IPS DF 6.9 (cell line): ENCODE results near the gene CDH4.

Experiments
- DNase-seq: peaks from one replicate; pipeline ENCODE4 v3.0.0-alpha.2; 2013; ENCODE audit warnings: low read depth, low spot score
- H3K27ac ChIP-seq: one replicate; pipeline ENCODE4 v1.5.1; 2013; ENCODE audit warnings: low read length, control low read depth
- H3K27me3 ChIP-seq: 2 replicates; pipeline ENCODE4 v1.6.1; 2013; ENCODE audit warnings: mild to moderate bottlenecking, low read length; ENCODE audit not compliant: control insufficient read depth, insufficient read depth
- H3K36me3 ChIP-seq: 2 replicates; pipeline ENCODE4 v1.6.1; 2013; ENCODE audit warnings: low read length; ENCODE audit not compliant: control insufficient read depth, insufficient read depth
- H3K4me1 ChIP-seq: 2 replicates; pipeline ENCODE4 v1.6.1; 2013; ENCODE audit warnings: low read length; ENCODE audit not compliant: control insufficient read depth, insufficient read depth
- H3K4me3 ChIP-seq: 2 replicates; pipeline ENCODE4 v1.5.1; 2013; ENCODE audit warnings: mild to moderate bottlenecking, low read length
- H3K9me3 ChIP-seq: 2 replicates; pipeline ENCODE4 v1.6.1; 2013; ENCODE audit warnings: low read length, inconsistent platforms; ENCODE audit not compliant: control insufficient read depth, insufficient read depth
- WGBS: extraction: QIAGEN DNeasy Blood & Tissue Kit; methylation state at CpG from one replicate; pipeline ENCODE4 v1.1.7; 2013; ENCODE audit warnings: mixed read lengths, missing lambda C conversion rate; ENCODE audit not compliant: insufficient read length, insufficient coverage; 5-methylcytosine and 5-hydroxymethylcytosine counted together

CDH4 gene

GRCh38 chr20:61581825-61582188 is 329.7 kb downstream of the CDH4 start:
- H3K27me3 ChIP-seq = no peaks in the 10 kb centered on the region
- no CpG with 5 or more reads among the region's 14 CpGs for WGBS

GRCh38 chr20:61582196-61582923 is 330.3 kb downstream of the CDH4 start:
- DNase-seq = no peak
- no CpG with 5 or more reads among the region's 15 CpGs for WGBS
- Histone ChIP-seq H3K4me3 (no peak overlapping the region), H3K4me1 (no peaks in the 10 kb centered on the region), H3K27ac (no peak overlapping the region), H3K9me3 (no peaks in the 10 kb centered on the region), H3K36me3 (no peaks in the 10 kb centered on the region), H3K27me3 (no peaks in the 10 kb centered on the region)

More at GRCh38 chr20:61581825-61582188, 329.7 kb downstream of the CDH4 start:
- DNase-seq = no peak
- Histone ChIP-seq H3K36me3 (no peaks in the 10 kb centered on the region), H3K9me3 (no peaks in the 10 kb centered on the region), H3K4me3 (no peak overlapping the region), H3K4me1 (no peaks in the 10 kb centered on the region), H3K27ac (no peak overlapping the region)

GRCh38 chr20:61583356-61583755 is 331.3 kb downstream of the CDH4 start:
- H3K27me3 ChIP-seq = no peaks in the 10 kb centered on the region

GRCh38 chr20:61584851-61585250 is 332.8 kb downstream of the CDH4 start:
- H3K4me3 ChIP-seq = no peak overlapping the region
- no peak for DNase-seq
- no peak overlapping the region for H3K27ac ChIP-seq
- no peaks in the 10 kb centered on the region for H3K9me3 ChIP-seq
- WGBS = no CpG with 5 or more reads among the region's 10 CpGs
- no peaks in the 10 kb centered on the region for H3K36me3 ChIP-seq
- H3K4me1 ChIP-seq = peaks cover 3% of the 10 kb centered on the region
- H3K27me3 ChIP-seq = no peaks in the 10 kb centered on the region

More at GRCh38 chr20:61583356-61583755, 331.3 kb downstream of the CDH4 start:
- no CpG with 5 or more reads among the region's 9 CpGs for WGBS
- no peak for DNase-seq
- H3K36me3 ChIP-seq = no peaks in the 10 kb centered on the region
- H3K9me3 ChIP-seq = no peaks in the 10 kb centered on the region
- no peaks in the 10 kb centered on the region for H3K4me1 ChIP-seq
- H3K27ac ChIP-seq = no peak overlapping the region
- no peak overlapping the region for H3K4me3 ChIP-seq

- H3K4me1 ChIP-seq = peaks cover 4% of the 10 kb centered on the region
- H3K27ac ChIP-seq = no peak overlapping the region
- WGBS = 100% methylated on average over 2 of the region's 2 CpGs
- H3K36me3 ChIP-seq = no peaks in the 10 kb centered on the region
- no peak for DNase-seq
- no peaks in the 10 kb centered on the region for H3K9me3 ChIP-seq
- H3K4me3 ChIP-seq = no peak overlapping the region
- H3K27me3 ChIP-seq = no peaks in the 10 kb centered on the region
Measured at GRCh38 chr20:61585764-61586163, 333.7 kb downstream of the CDH4 start.

- WGBS = no CpG with 5 or more reads among the region's 7 CpGs
Measured at GRCh38 chr20:61587036-61587435, 335.0 kb downstream of the CDH4 start.

GRCh38 chr20:61587681-61588289 is 335.7 kb downstream of the CDH4 start:
- Histone ChIP-seq H3K4me1 (peaks cover 4% of the 10 kb centered on the region), H3K9me3 (no peaks in the 10 kb centered on the region), H3K4me3 (no peak overlapping the region), H3K27ac (no peak overlapping the region), H3K36me3 (no peaks in the 10 kb centered on the region), H3K27me3 (no peaks in the 10 kb centered on the region)
- no peak for DNase-seq
- WGBS = no CpG with 5 or more reads among the region's 16 CpGs

More at GRCh38 chr20:61587036-61587435, 335.0 kb downstream of the CDH4 start:
- no peak overlapping the region for H3K4me3 ChIP-seq
- DNase-seq = no peak
- H3K36me3 ChIP-seq = no peaks in the 10 kb centered on the region
- peaks cover 4% of the 10 kb centered on the region for H3K4me1 ChIP-seq
- H3K27ac ChIP-seq = no peak overlapping the region
- no peaks in the 10 kb centered on the region for H3K27me3 ChIP-seq
- H3K9me3 ChIP-seq = no peaks in the 10 kb centered on the region

GRCh38 chr20:61588411-61589385 is 336.6 kb downstream of the CDH4 start:
- Histone ChIP-seq H3K9me3 (no peaks in the 10 kb centered on the region), H3K27me3 (no peaks in the 10 kb centered on the region), H3K36me3 (no peaks in the 10 kb centered on the region), H3K4me3 (no peak overlapping the region), H3K4me1 (peaks cover 4% of the 10 kb centered on the region), H3K27ac (no peak overlapping the region)
- DNase-seq = no peak
- WGBS = no CpG with 5 or more reads among the region's 29 CpGs

- Histone ChIP-seq H3K36me3 (no peaks in the 10 kb centered on the region), H3K27ac (no peak overlapping the region), H3K9me3 (no peaks in the 10 kb centered on the region), H3K4me1 (peaks cover 4% of the 10 kb centered on the region), H3K4me3 (no peak overlapping the region), H3K27me3 (no peaks in the 10 kb centered on the region)
- no peak for DNase-seq
- no CpG with 5 or more reads among the region's 12 CpGs for WGBS
Measured at GRCh38 chr20:61590236-61590635, 338.2 kb downstream of the CDH4 start.

- Histone ChIP-seq H3K36me3 (no peaks in the 10 kb centered on the region), H3K27ac (no peak overlapping the region), H3K4me3 (no peak overlapping the region), H3K4me1 (peaks cover 4% of the 10 kb centered on the region), H3K27me3 (no peaks in the 10 kb centered on the region), H3K9me3 (no peaks in the 10 kb centered on the region)
- DNase-seq = no peak
- no CpG with 5 or more reads among the region's 7 CpGs for WGBS
Measured at GRCh38 chr20:61593516-61593915, 341.5 kb downstream of the CDH4 start.
